BJ (cell line): ENCODE data around the gene PDS5A. TPM values are rescaled to one million over a fixed set of nuclear protein-coding genes. Genes with fewer than 3 reads are reported as not detected.
"Not testable (repeated sequence)": the region's sequence is repeated elsewhere in the genome, so short reads cannot be mapped to it uniquely, and the experiment has no call there.

Experiments
- CTCF ChIA-PET: fragments of 350-600 bp; formaldehyde crosslinking; extraction: SDS; loops from one replicate; lab custom pipeline; 2021; ENCODE audit warnings: antibody characterized with exemption, inconsistent platforms; lab: Yijun Ruan, JAX
- POLR2A ChIA-PET: fragments of 300-600 bp; sonication (Branson Sonifier 250); formaldehyde crosslinking; extraction: SDS; loops from one replicate; lab custom pipeline; 2021; ENCODE audit warnings: antibody characterized with exemption; lab: Charles Lee
- DNase-seq: peaks from one replicate; pipeline ENCODE4 v3.0.0-alpha.2; 2011; ENCODE audit warnings: low read depth
- H3K27me3 ChIP-seq: 2 replicates; pipeline ENCODE4 v1.6.0; 2011; ENCODE audit warnings: low read length; ENCODE audit not compliant: control insufficient read depth, insufficient read depth
- H3K36me3 ChIP-seq: 2 replicates; pipeline ENCODE4 v1.5.1; 2011; ENCODE audit warnings: low read length; ENCODE audit not compliant: control insufficient read depth, insufficient read depth
- H3K4me3 ChIP-seq: 2 replicates; pipeline ENCODE4 v1.5.1; 2011; ENCODE audit warnings: low read depth, mild to moderate bottlenecking, control low read depth, low read length
- CTCF ChIP-seq: IDR thresholded peaks from 2 replicates; pipeline ENCODE4 v1.5.1; 2011; ENCODE audit warnings: low read depth, mild to moderate bottlenecking, control low read depth, inconsistent platforms, low read length, moderate library complexity; ENCODE audit not compliant: insufficient read depth
- polyA plus RNA-seq: library from polyadenylated mRNA; depleted of rRNA; stranded (reverse); fragments of >200 nt; gene quantifications from 2 replicates; pipeline ENCODE4 v1.2.3, GENCODE V29; 2011

PDS5A gene
- polyA plus RNA-seq, 1 experiment = 17.8 TPM

- CTCF ChIA-PET = interaction anchor here (0.5 to 1.3 kb wide), 2 partner anchors 10 to 355 kb away, joined by 3 read pairs; no protein-coding TSS in a partner anchor
- no peak for DNase-seq
- POLR2A ChIA-PET = no interaction called here
- no peak for TF ChIP-seq CTCF
- no peak overlapping the region for H3K4me3 ChIP-seq
- no peaks in the 10 kb centered on the region for H3K27me3 ChIP-seq
- H3K36me3 ChIP-seq = peaks cover 1% of the 10 kb centered on the region; the same call in 1 of the 2 replicates
These were observed 155.8 kb downstream of the PDS5A start for GRCh38 chr4:39821951-39822350.

- no peak for DNase-seq
- Histone ChIP-seq H3K36me3 (peaks cover 1% of the 10 kb centered on the region; the same call in 1 of the 2 replicates), H3K27me3 (no peaks in the 10 kb centered on the region), H3K4me3 (no peak overlapping the region)
- TF ChIP-seq CTCF = no peak
- POLR2A ChIA-PET = no interaction called here
- CTCF ChIA-PET = interaction anchor here (1.6 kb wide), 1 partner anchor 15 kb away, joined by 3 read pairs; no protein-coding TSS in a partner anchor
These were observed 157.5 kb downstream of the PDS5A start for GRCh38 chr4:39820186-39820585.

- Histone ChIP-seq H3K4me3 (no peak overlapping the region), H3K27me3 (no peaks in the 10 kb centered on the region), H3K36me3 (peaks cover 1% of the 10 kb centered on the region; the same call in 1 of the 2 replicates)
- CTCF ChIA-PET = interaction anchor here (0.6 kb wide), 1 partner anchor 641 kb away, joined by 3 read pairs; no protein-coding TSS in a partner anchor
- POLR2A ChIA-PET = no interaction called here
- no peak for TF ChIP-seq CTCF
- no peak for DNase-seq
These were observed 159.1 kb downstream of the PDS5A start for GRCh38 chr4:39818646-39819045.

- ChIA-PET POLR2A (no interaction called here), CTCF (no interaction called here)
These were observed 163.1 kb downstream of the PDS5A start for GRCh38 chr4:39814403-39815185.

GRCh38 chr4:39813761-39814160 lies 163.9 kb downstream of the PDS5A start:
- POLR2A ChIA-PET, CTCF ChIA-PET, DNase-seq, H3K36me3 ChIP-seq, H3K27me3 ChIP-seq, H3K4me3 ChIP-seq: not testable (repeated sequence)

More at GRCh38 chr4:39814403-39815185, 163.1 kb downstream of the PDS5A start:
- no peak for TF ChIP-seq CTCF
- DNase-seq = no peak
- Histone ChIP-seq H3K36me3 (peaks cover 1% of the 10 kb centered on the region; the same call in 1 of the 2 replicates), H3K4me3 (no peak overlapping the region), H3K27me3 (no peaks in the 10 kb centered on the region)

- POLR2A ChIA-PET = not testable (repeated sequence)
These were observed 164.7 kb downstream of the PDS5A start for GRCh38 chr4:39813033-39813432.

More at GRCh38 chr4:39813033-39813432, 164.7 kb downstream of the PDS5A start:
- H3K36me3 ChIP-seq, CTCF ChIA-PET, H3K27me3 ChIP-seq, DNase-seq, H3K4me3 ChIP-seq: not testable (repeated sequence)
